Effector memory CD8-positive, alpha-beta T cell (primary cell): ENCODE data around the gene PHF10.

Experiments
- ATAC-seq: fragments of 150-1000 bp; cut with Tn5 transposase; replicated peaks from 2 replicates; pipeline ENCODE4 v1.10.0; 2021; ENCODE audit warnings: mild to moderate bottlenecking, moderate library complexity
- DNase-seq, 3 experiments: peaks; one replicate each; pipeline ENCODE4 v3.0.0; 2021
- H3K27ac Mint-ChIP-seq, 2 donors: one replicate each; pipeline ENCODE4 v1.8.0; 2022; ENCODE audit warnings: mild to moderate bottlenecking in 2 of 2, mixed read lengths in 2 of 2, moderate library complexity in 2 of 2
- H3K27me3 Mint-ChIP-seq, 2 donors: one replicate each; pipeline ENCODE4 v1.8.0; 2022; ENCODE audit warnings: mixed read lengths in 2 of 2
- H3K36me3 Mint-ChIP-seq: one replicate; pipeline ENCODE4 v1.8.0; 2022; ENCODE audit warnings: mild to moderate bottlenecking, moderate library complexity, mixed read lengths; ENCODE audit not compliant: insufficient read depth
- H3K4me1 Mint-ChIP-seq, 2 donors: one replicate each; pipeline ENCODE4 v1.8.0; 2022; ENCODE audit warnings: low read depth in 2 of 2, mixed read lengths in 2 of 2
- H3K4me3 Mint-ChIP-seq, 2 donors: one replicate each; pipeline ENCODE4 v1.8.0; 2022; ENCODE audit warnings: mild to moderate bottlenecking in 2 of 2, mixed read lengths in 2 of 2, moderate library complexity in 2 of 2
- H3K9me3 Mint-ChIP-seq, 2 donors: one replicate each; pipeline ENCODE4 v1.8.0; 2022; ENCODE audit warnings: mixed read lengths in 2 of 2

Gene PHF10

DNA sequence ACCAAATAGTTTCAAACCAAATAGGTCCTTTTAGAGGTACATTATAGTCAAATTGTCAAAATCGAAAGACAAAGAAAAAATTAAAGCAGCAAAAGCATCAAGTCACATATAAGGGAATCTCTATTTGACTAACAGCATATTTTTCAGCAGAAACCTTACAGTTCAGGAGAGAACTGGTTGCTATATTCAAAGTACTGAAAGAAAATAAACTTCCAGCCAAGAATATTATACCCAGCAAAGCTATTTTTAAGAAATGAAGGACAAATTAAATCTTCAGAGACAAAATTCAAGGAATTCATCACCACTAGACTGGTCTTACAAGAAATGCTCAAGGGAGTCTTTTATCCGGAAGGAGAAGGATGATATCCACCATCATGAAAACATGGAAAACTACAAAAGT, 38.4 kb downstream of the PHF10 start:
- ATAC-seq (no peak), DNase-seq (no peak)
- H3K4me3 Mint-ChIP-seq, result no peak overlapping the region
- H3K27ac Mint-ChIP-seq, result no peak overlapping the region
- H3K4me1 Mint-ChIP-seq, result peaks cover 10 to 16% of the 10 kb centered on the region in 2 donors
- H3K36me3 Mint-ChIP-seq, result peaks cover 7% of the 10 kb centered on the region
- no peaks in the 10 kb centered on the region for H3K27me3 Mint-ChIP-seq
- H3K9me3 Mint-ChIP-seq, result peaks cover 5 to 22% of the 10 kb centered on the region in 2 donors

DNA sequence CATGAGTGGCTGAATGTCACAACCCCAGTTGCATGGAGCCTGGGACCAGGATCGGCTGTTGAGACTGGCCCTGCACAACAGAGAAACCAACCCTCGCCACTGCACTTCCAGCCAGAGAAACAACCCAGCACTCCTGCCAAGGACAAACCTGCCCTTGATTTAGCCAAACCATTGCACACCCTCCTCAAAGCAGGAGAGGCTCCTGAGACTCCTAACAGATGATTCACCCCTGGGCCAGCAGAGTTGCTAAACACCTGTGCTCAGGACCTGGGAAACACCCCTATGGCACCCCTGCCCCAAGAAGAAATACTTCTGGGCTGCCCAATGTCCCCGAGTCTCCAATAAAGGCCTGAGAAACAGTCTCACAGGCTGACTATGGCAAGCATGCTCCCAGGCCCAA, 40.2 kb downstream of the PHF10 start:
- H3K4me3 Mint-ChIP-seq, result no peak overlapping the region
- ATAC-seq, result no peak
- DNase-seq, result no peak
- peaks cover 5 to 9% of the 10 kb centered on the region in 2 donors for H3K4me1 Mint-ChIP-seq
- no peaks in the 10 kb centered on the region for H3K27me3 Mint-ChIP-seq
- H3K9me3 Mint-ChIP-seq, result peaks cover 5 to 22% of the 10 kb centered on the region in 2 donors
- peaks cover 7% of the 10 kb centered on the region for H3K36me3 Mint-ChIP-seq
- H3K27ac Mint-ChIP-seq, result no peak overlapping the region

DNA sequence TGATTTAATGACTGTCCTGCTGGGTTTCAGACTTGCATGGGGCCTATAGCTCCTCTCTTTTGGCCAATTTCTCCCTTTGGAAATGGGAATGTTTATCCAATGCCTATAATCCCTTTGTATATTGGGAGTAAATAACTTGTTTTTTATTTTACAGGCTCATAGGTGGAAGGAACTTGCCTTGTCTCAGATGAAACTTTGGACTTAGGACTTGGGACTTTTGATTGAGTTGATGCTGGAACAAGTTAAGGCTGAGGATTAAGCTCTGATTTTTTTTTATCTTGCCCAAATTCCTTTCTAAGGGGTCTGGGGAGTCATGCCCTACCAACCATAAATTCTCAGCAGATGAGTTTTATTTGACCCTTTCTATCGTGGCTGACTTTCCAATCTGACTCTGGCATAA, 46.0 kb downstream of the PHF10 start:
- DNase-seq (no peak), ATAC-seq (no peak)
- peaks cover 2 to 6% of the 10 kb centered on the region in 2 donors for H3K4me1 Mint-ChIP-seq
- no peak overlapping the region for H3K27ac Mint-ChIP-seq
- no peaks in the 10 kb centered on the region for H3K27me3 Mint-ChIP-seq
- H3K36me3 Mint-ChIP-seq, result peaks cover 5% of the 10 kb centered on the region
- H3K4me3 Mint-ChIP-seq, result no peak overlapping the region
- H3K9me3 Mint-ChIP-seq, result no peaks in the 10 kb centered on the region

DNA sequence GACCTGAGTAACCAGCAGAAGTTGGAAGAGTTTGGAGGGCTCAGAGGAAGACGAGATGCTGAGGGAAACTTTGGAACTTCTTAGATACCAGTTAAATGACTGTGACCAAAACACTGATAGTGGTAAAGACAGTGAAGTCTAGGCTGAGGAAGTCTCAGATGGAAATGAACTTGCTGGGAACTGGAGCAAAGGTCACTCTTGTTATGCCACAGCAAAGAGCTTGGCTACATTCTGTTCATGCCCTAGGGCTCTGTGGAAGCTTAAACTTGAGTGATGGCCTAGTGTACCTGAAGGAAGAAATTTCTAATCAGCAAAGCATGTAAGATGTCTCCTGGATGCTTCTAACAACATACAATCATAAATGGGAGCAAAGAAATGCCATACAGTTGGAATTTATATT, 47.2 kb downstream of the PHF10 start:
- peaks cover 5% of the 10 kb centered on the region for H3K36me3 Mint-ChIP-seq
- H3K27me3 Mint-ChIP-seq, result no peaks in the 10 kb centered on the region
- ATAC-seq, result no peak
- no peak overlapping the region for H3K27ac Mint-ChIP-seq
- H3K4me3 Mint-ChIP-seq, result no peak overlapping the region
- no peak for DNase-seq
- H3K4me1 Mint-ChIP-seq, result peaks cover 0 to 2% of the 10 kb centered on the region in 2 donors
- H3K9me3 Mint-ChIP-seq, result no peaks in the 10 kb centered on the region

DNA sequence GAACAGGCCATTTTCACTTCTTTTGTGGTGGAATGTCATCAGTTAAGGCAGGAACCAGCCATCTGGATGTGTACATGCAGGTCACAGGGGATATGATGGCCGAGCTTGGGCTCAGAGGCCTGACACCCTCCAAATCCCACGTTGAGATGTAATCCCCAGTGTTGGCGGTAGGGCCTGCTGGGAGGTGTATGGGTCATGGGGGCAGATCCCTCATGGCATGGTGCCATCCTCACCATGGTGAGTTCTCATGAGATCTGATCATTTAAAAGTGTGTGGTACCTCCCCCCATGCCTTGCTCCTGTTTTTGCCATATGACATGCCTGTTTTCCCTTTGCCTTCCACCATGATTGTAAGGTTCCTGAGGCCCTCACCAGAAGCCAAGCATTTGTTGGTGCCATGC, 49.3 kb downstream of the PHF10 start:
- H3K4me1 Mint-ChIP-seq, result no peaks in the 10 kb centered on the region
- DNase-seq (no peak), ATAC-seq (no peak)
- H3K9me3 Mint-ChIP-seq, result no peaks in the 10 kb centered on the region
- H3K36me3 Mint-ChIP-seq, result no peaks in the 10 kb centered on the region
- H3K27ac Mint-ChIP-seq, result no peak overlapping the region
- H3K4me3 Mint-ChIP-seq, result no peak overlapping the region
- H3K27me3 Mint-ChIP-seq, result no peaks in the 10 kb centered on the region

DNA sequence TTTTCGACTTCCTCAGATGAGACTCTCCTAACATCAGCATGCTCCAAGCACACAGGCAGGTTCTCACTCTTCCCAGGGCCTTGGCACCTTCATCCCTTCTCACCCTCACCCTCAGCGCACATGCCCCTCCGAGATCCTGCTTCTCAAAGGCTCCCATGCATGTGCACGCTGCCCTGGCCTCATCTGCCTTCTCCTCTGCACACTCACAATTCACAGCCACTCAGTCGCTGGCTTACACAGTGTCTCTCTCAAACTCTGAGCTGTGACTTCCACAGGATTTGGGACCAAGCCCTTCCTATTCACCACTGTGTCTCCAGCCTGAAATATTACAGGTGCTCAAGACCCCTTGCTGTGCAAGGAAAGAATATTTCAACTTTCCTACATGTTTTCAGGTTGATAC, 52.7 kb downstream of the PHF10 start:
- Mint-ChIP-seq H3K4me1 (no peaks in the 10 kb centered on the region), H3K27ac (no peak overlapping the region), H3K4me3 (no peak overlapping the region), H3K27me3 (no peaks in the 10 kb centered on the region), H3K36me3 (peaks cover 2% of the 10 kb centered on the region), H3K9me3 (no peaks in the 10 kb centered on the region)
- ATAC-seq (no peak), DNase-seq (no peak)

DNA sequence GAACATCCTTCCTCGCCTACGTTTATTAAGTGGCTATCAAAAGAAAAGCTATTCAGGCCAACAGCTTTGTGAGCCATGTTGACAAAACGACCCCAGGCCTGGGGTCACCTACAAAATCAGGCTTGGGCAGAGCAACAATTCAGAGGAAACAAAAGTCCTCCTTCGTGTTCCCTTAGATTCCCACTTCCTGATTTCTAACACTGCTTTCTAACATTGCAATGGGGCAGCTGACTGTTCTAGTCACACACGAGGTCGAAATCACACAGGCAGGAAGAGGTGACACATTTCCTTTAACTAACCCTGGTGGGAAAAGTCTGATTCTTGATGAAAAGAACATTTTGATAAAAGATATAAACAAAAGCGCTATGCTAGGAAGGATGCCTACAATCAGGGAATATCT, 54.4 kb downstream of the PHF10 start:
- no peaks in the 10 kb centered on the region for H3K4me1 Mint-ChIP-seq
- ATAC-seq (no peak), DNase-seq (no peak)
- peaks cover 5% of the 10 kb centered on the region for H3K36me3 Mint-ChIP-seq
- no peak overlapping the region for H3K27ac Mint-ChIP-seq
- H3K9me3 Mint-ChIP-seq, result no peaks in the 10 kb centered on the region
- H3K27me3 Mint-ChIP-seq, result no peaks in the 10 kb centered on the region
- no peak overlapping the region for H3K4me3 Mint-ChIP-seq

DNA sequence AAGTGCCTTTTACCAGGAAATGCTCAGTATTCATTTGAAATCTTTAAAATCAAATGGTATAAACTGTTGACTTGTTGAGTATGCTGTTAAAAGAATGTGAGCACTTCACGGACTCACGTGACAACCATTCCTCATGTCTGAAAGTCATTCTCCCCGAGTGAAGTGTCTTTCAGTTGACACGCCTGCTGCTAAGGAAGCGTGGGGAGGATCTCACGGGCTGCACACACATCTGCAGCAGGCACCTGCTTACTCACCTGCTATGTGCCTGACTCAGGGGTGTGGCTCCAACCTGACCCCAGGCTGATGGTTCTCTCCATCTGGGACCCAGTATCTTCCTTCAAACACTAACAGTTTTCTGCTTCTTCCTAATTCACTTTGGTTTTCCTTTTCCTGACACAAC, 55.2 kb downstream of the PHF10 start:
- H3K36me3 Mint-ChIP-seq, result peaks cover 7% of the 10 kb centered on the region
- no peak overlapping the region for H3K4me3 Mint-ChIP-seq
- H3K4me1 Mint-ChIP-seq, result no peaks in the 10 kb centered on the region
- H3K27ac Mint-ChIP-seq, result peak overlapping the region in 1 of 2 donors; percentile 36
- DNase-seq (no peak), ATAC-seq (no peak)
- no peaks in the 10 kb centered on the region for H3K9me3 Mint-ChIP-seq
- no peaks in the 10 kb centered on the region for H3K27me3 Mint-ChIP-seq

DNA sequence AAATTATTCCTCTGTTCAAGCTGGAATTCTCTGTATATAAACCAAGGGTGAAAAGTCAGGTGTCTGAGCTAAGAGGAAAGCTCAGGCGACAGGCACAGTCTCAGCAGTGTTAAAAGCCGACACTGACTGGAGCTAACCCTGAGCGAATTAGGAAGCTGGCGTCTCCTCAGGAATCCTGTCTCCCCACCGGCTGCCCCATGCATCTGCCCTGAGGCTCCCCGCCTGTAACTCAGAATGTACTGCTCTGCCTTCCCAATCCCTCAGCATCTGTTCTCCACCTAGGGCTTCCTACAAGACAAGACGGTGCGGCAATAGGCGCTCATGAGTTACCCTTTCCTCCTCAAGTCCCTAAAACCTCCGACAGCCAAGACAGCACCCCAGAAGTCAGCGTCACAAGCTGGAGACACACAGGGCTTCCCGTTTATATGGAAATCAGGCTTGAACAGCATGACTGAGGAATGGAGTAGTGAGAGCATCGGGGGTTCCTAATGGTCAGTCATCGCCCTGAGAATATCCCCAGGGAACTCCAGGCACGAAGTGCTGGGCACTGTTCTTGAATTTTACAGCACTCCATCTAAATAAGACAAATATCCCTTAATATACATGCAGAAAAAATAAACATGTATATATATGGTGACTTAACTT, 56.0 kb downstream of the PHF10 start:
- ATAC-seq (no peak), DNase-seq (no peak)
- Mint-ChIP-seq H3K9me3 (no peaks in the 10 kb centered on the region), H3K36me3 (peaks cover 12% of the 10 kb centered on the region), H3K27ac (no peak overlapping the region), H3K27me3 (no peaks in the 10 kb centered on the region), H3K4me1 (no peaks in the 10 kb centered on the region), H3K4me3 (no peak overlapping the region)

DNA sequence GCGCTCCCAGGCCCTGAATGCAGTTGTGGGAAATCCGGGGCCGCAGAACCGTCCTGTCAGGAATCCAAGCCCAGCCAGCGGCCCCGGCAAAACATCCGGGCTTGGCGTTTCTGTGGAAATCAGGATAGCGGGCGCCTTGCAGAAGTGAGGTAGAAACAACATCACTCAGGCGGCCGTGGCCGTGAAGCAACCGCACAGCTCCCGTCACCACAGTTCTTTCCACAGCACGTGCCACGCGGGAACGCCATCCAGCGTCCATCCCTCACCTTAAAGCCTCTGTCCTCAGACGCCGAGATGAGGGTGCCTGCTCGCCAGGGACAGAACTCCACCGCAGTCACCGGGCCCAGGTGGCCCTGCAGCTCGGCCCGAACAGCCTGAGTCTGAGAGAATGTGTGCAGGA, 56.6 kb downstream of the PHF10 start:
- H3K4me1 Mint-ChIP-seq, result no peaks in the 10 kb centered on the region
- DNase-seq (no peak), ATAC-seq (no peak)
- H3K36me3 Mint-ChIP-seq, result peaks cover 12% of the 10 kb centered on the region
- no peak overlapping the region for H3K4me3 Mint-ChIP-seq
- H3K27ac Mint-ChIP-seq, result no peak overlapping the region
- H3K9me3 Mint-ChIP-seq, result no peaks in the 10 kb centered on the region
- no peaks in the 10 kb centered on the region for H3K27me3 Mint-ChIP-seq

DNA sequence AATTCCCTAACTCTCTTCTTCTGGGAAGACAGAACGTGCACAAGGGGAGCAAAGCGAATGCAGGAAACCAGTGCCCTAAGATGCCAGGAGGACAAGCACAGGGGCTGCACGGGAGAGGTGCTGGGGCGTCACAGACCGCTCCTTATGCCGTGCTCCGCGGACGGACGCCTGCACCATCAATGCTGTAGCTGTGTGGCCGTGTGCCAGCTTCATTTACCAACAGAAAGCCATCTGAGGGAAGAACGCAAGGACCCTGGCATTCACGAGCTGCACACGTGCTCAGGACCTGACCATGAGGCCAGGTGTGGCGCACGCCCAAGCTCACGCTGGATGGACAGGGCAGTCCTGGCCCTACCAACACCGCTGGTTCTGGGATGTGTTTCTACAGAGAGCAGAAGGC, 57.9 kb downstream of the PHF10 start:
- Mint-ChIP-seq H3K4me1 (no peaks in the 10 kb centered on the region), H3K27ac (no peak overlapping the region), H3K9me3 (no peaks in the 10 kb centered on the region), H3K27me3 (no peaks in the 10 kb centered on the region), H3K36me3 (peaks cover 12% of the 10 kb centered on the region), H3K4me3 (no peak overlapping the region)
- ATAC-seq, result no peak
- no peak for DNase-seq

DNA sequence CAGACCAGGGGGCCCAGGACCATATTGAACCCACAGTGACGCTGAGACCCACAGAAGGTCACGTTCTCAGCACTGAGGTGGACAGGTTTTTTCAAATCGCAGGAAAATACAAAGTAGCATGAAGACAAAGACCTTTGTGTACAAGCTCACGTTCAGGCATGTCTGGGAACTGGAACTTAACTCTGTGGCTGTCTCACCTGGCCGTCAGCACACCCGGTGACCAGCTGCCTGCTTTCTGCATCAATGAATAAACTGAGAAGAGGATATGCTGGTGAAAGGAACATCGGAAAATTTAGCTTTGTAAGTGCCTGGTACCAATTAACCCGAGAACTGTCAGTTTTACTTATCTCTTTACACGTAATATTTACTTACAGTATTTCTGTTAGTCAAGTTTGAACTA, 59.0 kb downstream of the PHF10 start:
- peaks cover 12% of the 10 kb centered on the region for H3K36me3 Mint-ChIP-seq
- no peak overlapping the region for H3K27ac Mint-ChIP-seq
- no peaks in the 10 kb centered on the region for H3K27me3 Mint-ChIP-seq
- H3K9me3 Mint-ChIP-seq, result no peaks in the 10 kb centered on the region
- ATAC-seq (no peak), DNase-seq (no peak)
- no peak overlapping the region for H3K4me3 Mint-ChIP-seq
- no peaks in the 10 kb centered on the region for H3K4me1 Mint-ChIP-seq

DNA sequence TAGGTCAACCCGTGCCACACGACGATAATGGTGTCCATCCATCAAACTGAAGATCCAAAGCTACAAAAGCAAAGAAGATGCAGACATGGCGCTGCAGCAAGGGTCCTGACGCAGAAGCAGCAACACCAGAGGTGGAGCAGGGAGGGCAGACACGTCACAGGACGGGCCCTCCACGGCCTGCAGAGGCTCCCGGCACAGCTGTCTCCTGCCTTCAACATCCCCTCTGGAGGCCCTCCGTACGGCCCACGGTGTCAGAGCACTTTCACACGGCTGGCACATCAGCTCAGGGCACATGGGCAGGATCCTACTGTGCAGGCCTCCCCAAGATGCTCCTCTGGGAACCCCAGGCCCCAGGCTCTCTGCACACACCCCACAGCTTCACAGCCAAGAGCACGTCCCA, 60.1 kb downstream of the PHF10 start:
- Mint-ChIP-seq H3K9me3 (no peaks in the 10 kb centered on the region), H3K4me3 (no peak overlapping the region)

DNA sequence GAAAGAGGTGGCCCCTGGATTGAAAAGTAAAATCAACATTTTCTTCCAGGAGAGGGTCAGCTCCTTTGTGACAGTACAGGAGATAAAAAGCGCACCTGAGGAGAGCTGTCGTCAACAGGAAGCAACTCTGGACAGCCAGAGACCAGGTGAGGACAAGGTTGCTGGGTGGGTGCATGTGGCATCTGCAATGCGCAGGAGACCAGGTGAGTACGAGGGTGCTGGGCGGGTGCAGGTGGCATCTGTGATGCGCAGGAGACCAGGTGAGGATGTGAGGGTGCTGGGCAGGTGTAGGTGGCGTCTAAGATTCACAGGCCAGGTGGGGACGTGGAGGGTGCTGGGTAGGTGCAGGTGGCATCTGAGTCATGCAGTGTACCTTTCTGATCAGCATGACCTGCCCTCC, 60.8 kb downstream of the PHF10 start:
- Mint-ChIP-seq H3K4me1 (no peaks in the 10 kb centered on the region), H3K4me3 (no peak overlapping the region), H3K27me3 (no peaks in the 10 kb centered on the region), H3K27ac (no peak overlapping the region), H3K9me3 (no peaks in the 10 kb centered on the region), H3K36me3 (peaks cover 12% of the 10 kb centered on the region)
- DNase-seq (no peak), ATAC-seq (no peak)

More for the DNA sequence above, 60.1 kb downstream of the PHF10 start:
- H3K27ac Mint-ChIP-seq, result no peak overlapping the region
- H3K27me3 Mint-ChIP-seq, result no peaks in the 10 kb centered on the region
- DNase-seq (no peak), ATAC-seq (no peak)
- peaks cover 12% of the 10 kb centered on the region for H3K36me3 Mint-ChIP-seq
- H3K4me1 Mint-ChIP-seq, result no peaks in the 10 kb centered on the region

DNA sequence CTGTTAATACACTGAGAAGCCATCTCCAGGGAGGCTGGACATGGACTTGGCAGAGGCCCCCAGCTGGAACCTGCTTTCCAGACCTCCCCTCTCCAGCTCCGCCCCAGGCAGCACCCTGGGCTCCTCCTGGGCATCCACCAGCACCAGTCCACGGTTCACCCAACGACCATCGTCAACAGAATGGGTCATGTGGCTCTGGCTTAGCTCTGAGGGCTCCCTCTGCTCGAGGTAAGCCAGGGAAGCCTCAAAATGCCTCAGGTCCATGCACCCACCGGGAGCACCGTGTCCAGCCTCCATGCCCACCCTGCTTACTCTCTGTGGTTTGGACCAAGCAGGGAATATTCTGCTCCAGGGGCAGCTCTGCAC, 62.9 kb downstream of the PHF10 start:
- H3K36me3 Mint-ChIP-seq, result peaks cover 12% of the 10 kb centered on the region
- no peak overlapping the region for H3K4me3 Mint-ChIP-seq
- no peak overlapping the region for H3K27ac Mint-ChIP-seq
- no peak for DNase-seq
- no peaks in the 10 kb centered on the region for H3K4me1 Mint-ChIP-seq
- H3K27me3 Mint-ChIP-seq, result no peaks in the 10 kb centered on the region
- ATAC-seq, result no peak
- no peaks in the 10 kb centered on the region for H3K9me3 Mint-ChIP-seq
